ENCODE data around the gene ANO8. TPM values are rescaled to one million over a fixed set of nuclear protein-coding genes. Genes with fewer than 3 reads are reported as not detected.

ANO8 gene
- total RNA-seq, 1 experiment from 2014 or later, result 21.9 TPM

DNA sequence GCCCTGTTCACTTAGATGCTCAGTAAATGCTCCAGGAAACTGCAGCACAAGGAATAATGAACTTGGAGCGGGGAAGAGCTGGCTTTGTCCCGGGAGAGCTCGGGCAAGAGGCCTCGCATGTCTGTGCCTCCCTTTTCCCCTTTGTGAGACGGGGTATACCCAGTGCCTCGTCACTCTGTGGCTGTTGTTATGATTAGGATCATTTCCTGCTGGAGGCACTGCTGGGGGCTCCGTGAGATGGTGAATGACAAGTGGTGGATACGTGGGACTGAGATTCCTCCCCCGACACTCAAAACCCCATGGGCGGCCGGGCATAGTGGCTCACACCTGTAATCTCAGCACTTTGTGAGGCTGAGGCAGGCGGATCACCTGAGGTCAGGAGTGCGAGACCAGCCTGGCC, 43.6 kb upstream of the ANO8 start:
- Histone ChIP-seq H4K8ac (replicated peaks; ENCODE audit: insufficient read length, low read depth, low read length) (no peak overlapping the region), H3K56ac (ENCODE audit: insufficient read length, low read depth, low read length) (no peak overlapping the region), H3K23me2 (ENCODE audit: insufficient read length, low read depth, low read length, poor library complexity, severe bottlenecking) (no peaks in the 10 kb centered on the region), H3K79me2 (ENCODE audit: insufficient read depth, low read length) (no peaks in the 10 kb centered on the region), H2AK5ac (ENCODE audit: insufficient read length, low read length) (no peak overlapping the region), H3K27me3 (ENCODE audit: insufficient read depth, low read length) (no peaks in the 10 kb centered on the region), H3K79me1 (ENCODE audit: insufficient read depth, low read depth, low read length, poor library complexity, severe bottlenecking) (no peaks in the 10 kb centered on the region), H3K27ac (ENCODE audit: insufficient read length, low read depth, low read length) (no peak overlapping the region), H2BK12ac (ENCODE audit: insufficient read length, low read depth, low read length) (no peak overlapping the region), H2AFZ (ENCODE audit: low read length) (no peak overlapping the region), H2BK5ac (ENCODE audit: insufficient read length, low read length) (no peak overlapping the region), H3T11ph (ENCODE audit: low read length) (no peak overlapping the region), H3K9ac (ENCODE audit: extremely low read depth, insufficient read length, low read length) (no peak overlapping the region), H3K9me3 (ENCODE audit: control insufficient read depth, low read depth, low read length) (no peaks in the 10 kb centered on the region), H4K91ac (ENCODE audit: insufficient read length, low read depth, low read length) (no peak overlapping the region), H2BK120ac (ENCODE audit: low read depth, low read length, poor library complexity, severe bottlenecking) (no peak overlapping the region), H3K14ac (ENCODE audit: insufficient read depth, low read length) (no peak overlapping the region), H4K5ac (ENCODE audit: insufficient read length, low read depth, low read length) (no peak overlapping the region), H3K18ac (ENCODE audit: insufficient read length, low read depth, low read length) (no peak overlapping the region), H4K20me1 (ENCODE audit: control insufficient read depth, insufficient read depth, insufficient read length) (no peaks in the 10 kb centered on the region), H3K4ac (ENCODE audit: low read depth, low read length) (no peak overlapping the region), H2BK20ac (ENCODE audit: low read depth, low read length, poor library complexity, severe bottlenecking) (no peak overlapping the region), H3K4me2 (ENCODE audit: insufficient read depth, insufficient read length, low read length) (no peak overlapping the region), H2BK15ac (ENCODE audit: low read depth, low read length) (no peak overlapping the region), H3K23ac (ENCODE audit: insufficient read length, low read depth, low read length) (no peak overlapping the region), H3K4me1 (ENCODE audit: insufficient read depth, low read length) (no peaks in the 10 kb centered on the region; the same call in 1 of the 2 replicates)
- peaks cover 9 to 10% of the 10 kb centered on the region in 2 experiments; a peak in 4 of 5 replicates for H3K9me3 Mint-ChIP-seq
- WGBS (ENCODE audit: extremely low coverage, insufficient read length, low lambda C conversion rate), result no CpG with 5 or more reads among the region's 13 CpGs
- TF ChIP-seq, protein P1, sequence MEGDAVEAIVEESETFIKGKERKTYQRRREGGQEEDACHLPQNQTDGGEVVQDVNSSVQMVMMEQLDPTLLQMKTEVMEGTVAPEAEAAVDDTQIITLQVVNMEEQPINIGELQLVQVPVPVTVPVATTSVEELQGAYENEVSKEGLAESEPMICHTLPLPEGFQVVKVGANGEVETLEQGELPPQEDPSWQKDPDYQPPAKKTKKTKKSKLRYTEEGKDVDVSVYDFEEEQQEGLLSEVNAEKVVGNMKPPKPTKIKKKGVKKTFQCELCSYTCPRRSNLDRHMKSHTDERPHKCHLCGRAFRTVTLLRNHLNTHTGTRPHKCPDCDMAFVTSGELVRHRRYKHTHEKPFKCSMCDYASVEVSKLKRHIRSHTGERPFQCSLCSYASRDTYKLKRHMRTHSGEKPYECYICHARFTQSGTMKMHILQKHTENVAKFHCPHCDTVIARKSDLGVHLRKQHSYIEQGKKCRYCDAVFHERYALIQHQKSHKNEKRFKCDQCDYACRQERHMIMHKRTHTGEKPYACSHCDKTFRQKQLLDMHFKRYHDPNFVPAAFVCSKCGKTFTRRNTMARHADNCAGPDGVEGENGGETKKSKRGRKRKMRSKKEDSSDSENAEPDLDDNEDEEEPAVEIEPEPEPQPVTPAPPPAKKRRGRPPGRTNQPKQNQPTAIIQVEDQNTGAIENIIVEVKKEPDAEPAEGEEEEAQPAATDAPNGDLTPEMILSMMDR (conservative IDR thresholded peaks at IDR 0.05), result no peak
- no peak overlapping the region; a peak in 1 of 7 replicates for H3K27ac Mint-ChIP-seq
- peaks cover 9 to 12% of the 10 kb centered on the region in 2 experiments for H3K4me1 Mint-ChIP-seq
- H3K4me3 Mint-ChIP-seq, result no peak overlapping the region
- H3K27me3 Mint-ChIP-seq (ENCODE audit: low read depth), result no peaks in the 10 kb centered on the region
- DNase-seq, result no peak
- H3K36me3 Mint-ChIP-seq (ENCODE audit: insufficient read depth in 1 of 3, low read depth in 3 of 3), result peaks cover 2 to 9% (median 3%) of the 10 kb centered on the region in 3 experiments; a peak in 4 of 7 replicates
